DMS 273 (cell line): ENCODE data around the gene ELOVL2.
A peak's percentile ranks its signal among the peaks of the same experiment; 100 is the strongest.
"Not testable (repeated sequence)": the region's sequence is repeated elsewhere in the genome, so short reads cannot be mapped to it uniquely, and the experiment has no call there.

Experiments used
- DNase-seq: peaks from one replicate; lab custom pipeline; 2025; ENCODE audit not compliant: unreplicated experiment; lab: John Stamatoyannopoulos, UW

The ELOVL2 gene

DNA sequence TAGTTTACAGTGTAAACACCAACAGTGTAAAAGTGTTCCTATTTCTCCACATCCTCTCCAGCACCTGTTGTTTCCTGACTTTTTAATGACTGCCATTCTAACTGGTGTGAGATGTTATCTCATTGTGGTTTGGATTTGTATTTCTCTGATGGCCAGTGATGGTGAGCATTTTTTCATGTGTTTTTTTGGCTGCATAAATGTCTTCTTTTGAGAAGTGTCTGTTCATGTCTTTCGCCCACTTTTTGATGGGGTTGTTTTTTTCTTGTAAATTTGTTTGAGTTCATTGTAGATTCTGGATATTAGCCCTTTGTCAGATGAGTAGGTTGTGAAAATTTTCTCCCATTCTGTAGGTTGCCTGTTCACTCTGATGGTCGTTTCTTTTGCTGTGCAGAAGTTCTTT is 59.1 kb downstream of the ELOVL2 start:
- DNase-seq = not testable (repeated sequence)

DNA sequence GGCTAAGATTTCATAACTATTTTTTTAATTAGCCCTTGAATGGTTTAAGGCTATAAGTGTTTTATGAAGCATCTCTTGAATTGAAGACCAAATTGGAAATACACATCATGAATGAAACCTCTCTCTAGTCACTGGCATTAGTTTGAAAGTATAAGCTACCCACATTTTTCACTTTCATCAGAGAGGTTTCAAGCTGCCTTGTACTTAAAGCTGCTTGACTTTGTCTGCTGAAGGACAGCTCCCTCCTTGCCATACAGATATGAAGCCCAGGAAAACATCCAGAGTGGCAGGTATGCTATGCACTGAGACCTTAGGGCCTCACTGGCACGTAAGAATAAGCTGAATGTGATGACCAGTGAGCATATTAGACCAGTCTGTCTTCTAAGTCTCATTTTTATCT is 62.7 kb downstream of the ELOVL2 start:
- DNase-seq = no peak

DNA sequence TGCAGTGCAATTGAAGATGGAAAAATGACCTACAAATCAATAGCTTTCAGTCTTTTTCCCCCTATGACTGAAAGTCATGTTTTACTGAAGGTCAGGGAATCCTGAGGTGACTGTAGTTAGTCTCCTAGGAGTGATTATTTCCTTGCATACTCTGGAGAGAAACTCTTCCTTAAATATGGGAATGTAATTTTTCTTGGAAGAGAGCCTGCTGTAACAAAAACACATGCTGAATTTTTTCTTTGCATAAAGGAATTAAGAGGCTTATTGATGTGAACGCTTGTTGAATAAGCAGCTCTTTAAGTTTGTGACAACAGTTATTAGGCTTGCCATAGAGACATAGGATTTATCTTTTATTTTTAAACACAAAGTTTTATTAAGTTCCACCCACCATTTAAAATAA is 64.5 kb downstream of the ELOVL2 start:
- no peak for DNase-seq

DNA sequence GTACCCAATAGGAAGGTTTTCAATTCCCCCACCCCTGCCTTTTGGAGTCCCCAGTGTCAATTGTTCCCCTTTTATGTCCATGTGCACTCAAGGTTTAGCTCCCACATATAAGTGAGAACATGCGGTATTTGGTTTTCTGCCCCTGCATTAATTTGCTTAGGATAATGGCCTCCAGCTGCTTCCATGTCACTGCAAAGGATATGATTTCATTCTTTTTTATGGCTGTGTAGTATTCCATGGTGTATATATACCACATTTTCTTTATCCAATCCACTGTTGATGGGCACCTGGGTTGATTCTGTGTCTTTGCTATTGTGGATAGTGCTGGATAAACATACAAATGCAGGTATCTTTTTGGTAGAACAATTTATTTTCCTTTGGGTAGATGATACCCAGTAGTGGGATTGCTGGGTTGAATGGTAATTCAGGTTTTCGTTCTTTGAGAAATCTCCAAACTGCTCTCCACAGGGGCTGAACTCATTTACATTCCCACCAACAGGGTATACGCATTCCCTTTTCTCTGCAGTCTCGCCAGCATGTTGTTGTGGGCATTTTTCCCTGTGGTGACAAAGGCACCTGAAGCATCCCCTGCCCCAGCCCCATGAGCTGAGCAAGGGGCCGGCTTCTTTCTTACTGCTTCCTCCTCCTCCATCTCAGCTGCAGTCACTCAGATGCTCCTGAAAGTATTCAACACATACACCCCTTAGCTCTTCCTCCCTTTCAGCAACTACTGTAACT is 66.7 kb downstream of the ELOVL2 start:
- DNase-seq = no peak

DNA sequence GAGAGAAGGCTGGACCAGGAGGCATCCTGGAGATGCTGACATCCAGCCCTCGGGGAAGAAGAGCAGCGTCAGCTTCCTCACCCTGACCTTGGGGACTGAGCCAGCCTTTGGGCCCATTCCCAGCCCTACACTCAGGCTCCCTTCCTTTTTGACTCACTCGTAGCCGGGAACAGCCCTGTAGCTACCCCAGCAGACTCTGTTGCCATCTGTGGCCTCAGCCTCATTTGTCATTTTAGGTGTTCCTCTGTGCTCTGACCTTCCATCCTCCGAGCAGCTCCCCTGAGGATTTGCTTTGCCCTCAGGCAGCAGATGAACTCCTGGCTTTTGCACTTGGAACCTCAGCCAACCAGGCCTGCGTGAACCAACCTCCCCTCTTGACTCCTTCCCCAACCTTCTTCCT is 67.5 kb downstream of the ELOVL2 start:
- DNase-seq = no peak

DNA sequence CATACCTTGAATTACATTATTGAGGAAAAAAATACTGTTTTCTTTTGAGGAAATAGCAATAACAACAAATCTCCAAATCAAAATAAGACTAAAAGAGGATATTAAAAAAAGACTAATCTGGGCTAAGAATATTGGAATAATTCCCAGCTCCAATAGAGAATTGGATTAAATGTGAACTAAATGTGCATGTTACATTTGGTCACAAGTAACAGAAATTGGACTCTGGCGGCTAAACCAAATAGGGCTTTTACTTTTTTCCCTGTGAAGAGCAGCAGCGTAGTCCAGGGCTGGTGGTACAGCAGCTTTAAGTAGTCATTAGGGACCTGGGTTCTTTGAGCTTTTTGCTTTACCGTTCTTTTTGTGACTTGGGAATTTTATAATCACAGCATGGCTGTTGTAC is 71.9 kb downstream of the ELOVL2 start:
- no peak for DNase-seq

DNA sequence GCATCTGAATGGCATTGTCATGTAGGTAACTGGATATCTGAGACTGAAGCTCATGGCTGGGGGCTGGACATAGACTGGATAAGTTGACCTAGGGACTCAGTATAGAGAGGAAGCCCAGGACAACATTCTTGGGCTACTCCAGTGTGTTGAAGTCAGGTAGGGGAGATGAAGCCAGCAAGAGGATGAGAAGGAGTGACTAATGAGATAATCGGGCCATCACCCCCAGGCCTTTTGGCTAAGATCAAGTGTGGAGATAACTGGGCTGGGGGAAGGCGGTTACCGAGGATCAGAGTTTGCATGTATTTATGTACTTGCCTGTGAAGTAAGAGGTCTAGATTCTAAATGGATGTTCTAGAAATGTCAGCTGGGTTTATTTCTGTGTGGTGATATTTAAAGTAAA is 73.4 kb downstream of the ELOVL2 start:
- DNase-seq = no peak

DNA sequence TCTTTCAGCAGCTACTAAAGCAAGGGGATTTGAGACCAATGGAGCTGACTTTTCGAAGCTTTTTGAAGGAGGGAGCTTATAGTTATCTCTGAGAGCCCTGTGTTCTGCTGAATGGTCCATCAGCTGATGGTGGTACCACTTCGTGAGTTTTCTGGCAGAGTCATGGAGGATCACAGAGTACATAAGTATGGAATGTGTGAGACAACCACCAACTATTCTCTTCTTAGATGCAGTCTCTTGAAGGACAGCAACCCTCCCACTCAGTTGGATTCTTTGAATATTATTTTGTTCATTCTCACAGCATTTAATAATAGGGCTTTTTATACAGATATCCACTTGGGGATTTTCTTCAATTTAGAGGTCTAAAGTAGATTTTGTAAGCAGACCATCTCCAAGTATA is 75.3 kb downstream of the ELOVL2 start:
- no peak for DNase-seq

DNA sequence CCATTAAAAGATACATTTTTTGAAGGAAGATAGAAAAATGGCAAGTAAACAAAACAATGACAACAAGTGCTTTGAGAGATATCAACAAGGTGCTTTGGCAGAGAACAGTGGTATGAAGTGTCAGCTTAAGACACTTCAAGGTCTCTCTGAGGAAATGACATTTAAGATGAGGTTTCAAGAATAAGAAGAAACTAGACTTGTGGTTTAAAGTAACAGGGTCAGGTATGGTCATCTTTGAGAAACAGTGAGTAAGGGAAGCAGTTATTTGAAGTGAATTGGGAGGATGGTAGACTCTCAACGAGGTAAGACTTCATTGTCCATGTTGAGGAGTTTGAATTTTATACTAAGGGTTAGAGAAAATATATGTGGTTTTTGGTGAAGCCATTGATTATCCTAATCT is 79.4 kb downstream of the ELOVL2 start:
- no peak for DNase-seq

DNA sequence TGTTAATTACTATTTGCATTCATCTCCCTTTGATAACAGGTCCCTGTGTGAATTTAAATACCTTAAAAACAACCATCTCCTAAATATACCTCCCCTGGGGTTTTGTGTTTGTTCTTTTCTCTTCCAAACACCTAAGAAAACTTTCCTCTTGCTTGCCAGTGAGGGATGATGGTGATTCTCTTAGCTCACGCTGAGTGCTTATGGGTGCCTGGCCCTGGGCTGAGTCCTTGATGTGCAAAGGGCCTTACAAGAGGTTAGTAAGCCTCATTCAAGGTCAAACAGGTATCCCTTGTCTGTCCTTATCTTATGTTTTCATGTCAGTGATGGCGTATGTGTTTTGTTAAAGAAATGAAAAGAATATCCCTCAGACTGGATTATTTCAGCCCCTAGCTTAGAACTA is 81.0 kb downstream of the ELOVL2 start:
- no peak for DNase-seq

DNA sequence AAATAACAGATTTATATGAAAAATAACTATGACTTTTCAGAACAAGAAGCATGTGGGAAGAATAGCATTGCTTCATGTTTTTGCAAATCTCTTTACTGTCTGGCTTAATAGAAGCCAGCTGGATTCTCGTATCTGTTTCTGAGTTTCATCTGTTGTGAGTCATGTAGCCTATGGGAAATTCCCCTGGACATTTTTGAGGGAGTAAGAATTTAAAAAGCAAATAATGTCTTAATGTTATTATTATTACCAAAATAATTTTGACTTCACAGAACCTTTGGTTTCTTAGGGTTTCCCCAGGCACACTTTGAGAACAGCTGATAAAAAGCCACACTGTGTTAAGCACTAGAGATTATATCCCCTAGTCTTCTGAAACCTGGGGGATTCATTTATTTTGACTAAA is 81.4 kb downstream of the ELOVL2 start:
- DNase-seq = no peak

DNA sequence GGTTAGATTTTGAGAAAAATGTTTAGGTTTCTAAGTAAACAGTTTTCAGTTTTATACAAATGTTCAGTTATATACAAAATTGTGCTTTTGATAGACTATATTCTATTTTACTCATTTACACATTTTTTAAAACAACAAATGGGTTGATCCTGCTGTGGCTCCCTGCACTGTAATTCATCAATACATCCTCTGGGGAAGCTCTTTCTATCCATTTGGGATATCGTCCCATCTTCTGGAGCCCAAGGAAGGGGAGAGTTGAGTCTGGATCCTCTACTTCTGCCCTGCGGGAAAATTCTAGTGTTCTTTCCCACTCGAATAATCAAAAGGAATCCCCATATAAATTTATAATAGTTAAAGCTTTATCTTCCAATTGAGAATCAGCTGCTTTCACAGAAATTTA is 82.3 kb downstream of the ELOVL2 start:
- DNase-seq = no peak

DNA sequence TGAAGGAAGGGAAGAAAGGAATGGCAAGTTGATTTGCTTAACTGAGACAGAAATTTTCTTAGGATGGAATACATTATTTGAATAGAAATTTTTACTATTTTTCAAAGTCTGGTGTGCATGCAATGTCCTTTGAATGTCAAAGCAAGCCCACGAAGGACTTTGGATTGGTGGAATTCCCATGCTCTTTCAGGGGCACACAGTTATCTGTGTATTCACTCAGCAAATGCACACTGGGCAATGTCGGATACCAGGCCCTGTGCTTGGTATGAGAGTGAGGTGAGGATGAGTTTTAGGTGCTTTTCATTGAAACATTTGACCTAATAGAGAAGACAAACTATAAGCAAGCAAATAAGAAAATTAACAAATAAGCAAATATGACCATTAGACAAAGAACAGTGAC is 83.9 kb downstream of the ELOVL2 start:
- DNase-seq = no peak

DNA sequence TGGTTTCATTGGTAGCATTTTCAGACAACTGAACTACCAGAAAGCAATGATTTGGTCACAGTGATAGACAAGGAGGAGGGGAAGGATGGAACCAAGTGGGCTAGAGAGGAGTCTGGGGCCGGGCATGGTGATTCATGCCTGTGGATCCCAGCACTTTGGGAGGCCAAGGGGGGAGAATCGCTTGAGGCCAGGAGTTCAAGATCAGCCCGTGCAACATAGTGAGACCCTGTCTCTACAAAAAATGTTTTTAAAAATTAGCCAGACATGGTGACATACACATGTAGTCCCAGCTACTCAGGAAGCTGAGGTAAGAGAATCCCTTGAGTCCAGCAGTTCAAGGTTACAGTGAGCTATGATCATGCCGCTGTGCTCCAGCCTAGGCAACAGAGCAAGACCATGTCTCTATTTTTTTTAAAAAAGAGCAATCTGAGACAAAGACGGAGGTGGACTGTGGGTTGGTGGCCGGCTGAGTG is 86.7 kb downstream of the ELOVL2 start:
- DNase-seq = no peak

DNA sequence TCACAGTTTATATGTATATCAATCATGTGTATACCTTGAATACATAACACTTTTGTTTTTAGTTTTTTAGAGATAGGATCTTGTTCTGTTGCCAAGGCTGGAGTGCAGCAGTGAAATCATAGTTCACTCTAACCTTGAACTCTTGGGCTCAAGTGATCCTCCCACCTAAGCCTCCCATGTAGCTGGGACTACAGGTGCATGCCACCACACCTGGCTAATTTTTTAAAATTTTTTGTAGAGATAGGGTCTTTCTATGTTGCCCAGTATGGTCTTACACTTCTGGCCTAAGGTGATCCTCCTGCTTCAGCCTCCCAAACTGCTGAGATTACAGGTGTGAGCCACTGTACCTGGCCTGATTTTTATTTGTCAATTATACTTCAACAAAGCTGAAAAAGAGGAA is 87.3 kb downstream of the ELOVL2 start:
- no peak for DNase-seq

DNA sequence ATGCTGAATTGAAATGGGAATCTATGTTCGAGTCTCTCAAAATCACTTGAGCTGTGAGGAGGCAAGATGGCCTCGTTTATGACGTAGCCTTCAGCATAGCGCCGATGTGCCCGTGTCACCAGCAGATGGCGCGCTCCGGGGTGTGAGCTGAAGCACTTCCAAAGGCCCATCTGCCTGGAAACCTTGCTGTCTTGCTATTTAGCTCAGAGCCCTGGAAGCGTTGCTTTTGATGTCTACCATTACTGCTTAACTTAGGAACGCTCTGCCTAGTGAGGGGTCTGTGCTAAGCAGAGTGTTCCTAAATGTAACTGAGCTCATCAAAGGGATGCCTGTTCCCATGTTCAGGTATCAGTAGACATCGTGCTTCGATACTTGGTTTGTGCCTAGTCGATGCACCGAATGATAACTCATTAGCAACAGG is 89.5 kb downstream of the ELOVL2 start:
- DNase-seq = peak; percentile 87

DNA sequence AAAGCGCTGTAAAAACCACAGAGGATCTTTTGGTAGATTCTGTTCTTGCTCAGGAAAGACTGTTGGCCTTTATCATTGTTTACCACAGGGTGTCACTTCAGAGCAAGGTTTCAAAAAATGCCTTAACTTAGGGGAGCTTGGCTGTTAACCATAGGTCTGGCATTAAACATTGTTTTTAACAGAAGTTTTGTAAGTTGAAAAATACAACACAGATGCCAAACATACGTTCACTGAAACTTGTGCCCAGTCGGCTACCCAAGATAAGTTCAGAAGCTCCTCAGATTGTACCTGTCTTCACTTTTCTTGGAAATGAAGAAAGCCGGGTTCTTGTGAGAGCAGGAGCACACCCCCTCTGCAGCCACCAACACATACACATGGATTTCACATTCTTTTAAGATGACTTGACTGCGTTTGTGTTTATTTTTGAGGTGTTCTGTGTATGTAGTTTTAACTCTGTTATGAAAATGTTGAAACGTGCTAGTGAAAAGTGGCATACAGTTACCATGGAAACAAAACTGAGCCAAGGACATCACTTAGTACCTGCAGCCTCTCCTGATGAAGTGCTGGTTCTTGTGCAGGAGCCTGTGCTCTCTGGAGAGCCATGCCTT is 92.3 kb downstream of the ELOVL2 start:
- DNase-seq = peak; percentile 65

DNA sequence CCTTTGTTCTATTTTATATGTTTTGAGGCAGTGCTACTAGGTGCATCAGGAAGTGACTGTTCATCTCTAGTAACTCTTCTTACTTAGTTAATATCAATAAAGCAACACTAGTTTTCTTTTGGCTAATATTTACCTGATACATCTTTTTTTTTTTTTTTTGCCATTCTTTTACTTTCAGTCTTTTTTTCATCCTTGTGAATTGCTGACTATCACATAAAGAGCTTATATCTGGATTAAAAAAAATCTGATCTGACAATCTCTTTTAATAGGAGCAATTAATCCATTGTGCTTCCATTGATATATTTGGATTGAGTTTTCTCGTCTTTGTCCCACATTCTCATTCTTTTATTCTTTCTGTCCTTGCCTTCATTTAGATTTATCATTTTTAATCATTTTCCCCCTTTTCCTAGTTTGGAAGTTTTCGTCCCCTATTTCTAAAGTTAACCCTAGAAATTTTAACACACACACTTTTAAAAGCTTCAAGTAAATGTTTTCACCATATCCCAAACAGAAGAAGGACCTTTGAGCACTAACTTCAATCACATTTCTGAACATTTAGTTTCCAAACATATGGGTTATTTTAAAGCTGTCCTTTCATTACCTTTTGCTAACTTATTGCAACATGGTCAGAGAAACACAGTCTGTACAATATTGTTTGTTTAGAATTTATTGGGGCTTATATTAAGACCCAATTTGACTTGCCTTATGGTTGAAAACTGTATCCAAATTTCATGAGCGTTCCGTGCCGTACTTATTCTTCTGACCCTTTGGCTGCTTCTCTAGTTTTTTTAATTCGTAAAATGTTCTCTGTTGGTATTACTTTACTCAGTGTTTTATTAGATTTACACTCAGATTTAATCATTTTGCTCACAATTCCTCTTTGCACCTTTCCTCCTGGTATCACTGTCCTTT is 94.3 kb downstream of the ELOVL2 start:
- DNase-seq = no peak

DNA sequence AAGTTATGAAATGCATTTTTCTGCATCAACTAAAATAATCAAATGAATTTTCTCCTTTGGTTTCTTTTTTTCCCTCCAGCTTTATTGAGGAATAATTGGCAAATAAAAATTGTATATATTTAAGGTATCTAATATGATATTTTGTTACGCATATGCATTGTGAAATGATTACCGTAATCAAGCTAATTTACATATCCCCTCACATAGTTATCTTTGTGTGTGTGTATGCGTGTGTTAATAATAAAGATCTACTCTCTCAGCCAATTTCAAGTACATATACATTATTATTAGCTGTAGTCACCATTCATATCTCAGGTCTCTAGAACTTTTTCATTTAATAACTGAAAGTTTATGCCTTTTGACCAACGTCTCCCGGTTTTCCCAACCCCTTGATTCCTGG is 96.1 kb downstream of the ELOVL2 start:
- no peak for DNase-seq

DNA sequence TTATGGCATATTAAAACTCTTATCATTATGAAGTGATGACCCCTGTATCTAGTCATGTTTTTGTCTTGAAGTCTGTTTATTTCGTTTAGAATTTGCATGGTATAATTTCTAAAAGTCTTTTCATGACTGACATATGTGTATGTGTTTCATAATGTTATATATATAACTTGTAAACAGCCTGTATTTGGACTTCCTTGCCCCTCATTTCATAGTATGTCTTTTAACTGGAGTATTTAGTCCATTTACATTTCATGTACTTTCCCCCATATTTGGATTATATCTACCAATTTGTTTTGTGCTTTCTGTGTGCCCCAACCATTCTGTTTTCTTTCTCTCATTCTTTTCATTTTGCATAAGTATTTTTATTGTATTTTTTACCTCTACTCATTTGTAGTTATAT is 98.3 kb downstream of the ELOVL2 start:
- DNase-seq = no peak

DNA sequence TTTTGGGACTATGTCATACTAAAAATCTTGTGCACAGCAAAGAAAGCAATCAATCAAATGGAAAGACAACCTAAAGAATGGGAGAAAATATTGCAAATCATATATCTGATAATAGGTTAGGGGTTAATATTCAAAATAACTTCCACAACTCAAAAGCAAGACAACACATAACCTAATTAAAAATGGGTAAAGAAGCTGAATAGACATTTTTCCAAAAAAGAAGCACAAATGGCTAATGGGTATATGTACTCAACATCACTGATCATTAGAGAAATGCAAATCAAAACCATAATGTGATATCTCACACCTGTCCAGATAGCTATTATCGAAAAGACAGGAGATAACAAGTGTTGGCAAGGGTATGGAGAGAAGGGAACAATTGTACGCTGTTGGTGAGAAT is 104.3 kb downstream of the ELOVL2 start:
- DNase-seq = no peak

DNA sequence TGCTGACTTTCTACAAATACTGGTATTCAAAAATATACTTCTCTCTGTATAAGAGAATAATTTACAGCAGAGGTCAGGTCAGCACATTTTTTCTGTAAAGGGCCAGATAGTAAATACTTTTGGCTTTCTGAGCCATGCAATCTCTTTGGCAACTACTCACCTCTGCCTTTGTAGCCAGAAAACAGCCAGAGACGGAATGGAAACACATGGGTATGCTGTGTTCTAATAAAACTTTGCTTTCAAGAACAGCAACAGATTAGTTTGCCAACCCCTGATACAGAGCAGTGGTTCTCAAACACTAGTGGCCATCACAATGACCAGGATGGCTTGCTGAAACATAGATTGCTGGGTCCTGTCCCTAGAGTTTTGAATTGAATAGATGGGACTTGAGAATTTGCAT is 111.0 kb downstream of the ELOVL2 start:
- DNase-seq = no peak
